Liver (tissue), 9 donors: Measurements from ENCODE around the gene EHD4. TPM values are rescaled to one million over a fixed set of nuclear protein-coding genes. Genes with fewer than 3 reads are reported as not detected.

ENCODE experiments used
- DNase-seq: peaks from one replicate; pipeline ENCODE4 v3.0.0-alpha.2; 2017; ENCODE audit warnings: low spot score
- H3K27ac ChIP-seq, 2 donors: one replicate each; pipeline ENCODE4 v1.7.0; 2013; ENCODE audit warnings: inconsistent platforms in 2 of 2, low read length in 2 of 2, control low read depth in 1 of 2, low read depth in 1 of 2, mild to moderate bottlenecking in 1 of 2
- H3K27me3 ChIP-seq, 4 donors: one replicate each; pipeline versions ENCODE4 v1.6.1 to v1.7.0; 2013; ENCODE audit warnings: low read length in 3 of 4, inconsistent platforms in 1 of 4, mild to moderate bottlenecking in 1 of 4, moderate library complexity in 1 of 4; ENCODE audit not compliant: control insufficient read depth in 4 of 4, insufficient read depth in 4 of 4
- H3K36me3 ChIP-seq, 4 donors: one replicate each; pipeline versions ENCODE4 v1.6.1 to v1.7.0; 2013; ENCODE audit warnings: low read length in 3 of 4, mild to moderate bottlenecking in 3 of 4, low read depth in 1 of 4, moderate library complexity in 1 of 4; ENCODE audit not compliant: control insufficient read depth in 4 of 4, insufficient read depth in 3 of 4
- H3K4me1 ChIP-seq, 4 donors: one replicate each; pipeline versions ENCODE4 v1.6.1 to v1.7.0; 2013; ENCODE audit warnings: low read length in 3 of 4, mild to moderate bottlenecking in 3 of 4, moderate library complexity in 1 of 4; ENCODE audit not compliant: control insufficient read depth in 4 of 4, insufficient read depth in 4 of 4
- H3K4me3 ChIP-seq, 3 donors: one replicate each; pipeline versions ENCODE4 v1.6.1 to v1.7.0; 2013; ENCODE audit warnings: low read length in 3 of 3, control low read depth in 1 of 3, low read depth in 1 of 3, mild to moderate bottlenecking in 1 of 3
- H3K9ac ChIP-seq, 2 donors: one replicate each; pipeline ENCODE4 v1.7.0; 2013; ENCODE audit warnings: low read length in 2 of 2, mild to moderate bottlenecking in 2 of 2, moderate library complexity in 2 of 2, control low read depth in 1 of 2, low read depth in 1 of 2
- H3K9me3 ChIP-seq, 4 donors: one replicate each; pipeline versions ENCODE4 v1.6.1 to v1.7.0; 2013; ENCODE audit warnings: low read length in 3 of 4; ENCODE audit not compliant: control insufficient read depth in 4 of 4
- EGR1 ChIP-seq, 2 donors: IDR thresholded peaks; 2 replicates each; pipeline ENCODE4 v1.6.1; 2016 to 2018; ENCODE audit warnings: antibody characterized with exemption in 2 of 2, low read depth in 2 of 2
- FOXA1 ChIP-seq: IDR thresholded peaks from 2 replicates; pipeline ENCODE4 v1.6.1; 2016; ENCODE audit warnings: antibody characterized with exemption
- FOXA2 ChIP-seq: IDR thresholded peaks from 2 replicates; pipeline ENCODE4 v1.6.1; 2016; ENCODE audit warnings: antibody characterized with exemption
- GABPA ChIP-seq, 2 donors: IDR thresholded peaks in 1 of 2; conservative IDR thresholded peaks in 1 of 2; 2 replicates each; pipeline ENCODE4 v1.6.1; 2016; ENCODE audit warnings: antibody characterized with exemption in 2 of 2, mild to moderate bottlenecking in 1 of 2, moderate library complexity in 1 of 2
- HNF4A ChIP-seq, 2 donors: conservative IDR thresholded peaks; 2 replicates each; pipeline ENCODE4 v1.6.1; 2016; ENCODE audit warnings: antibody characterized with exemption in 2 of 2, mild to moderate bottlenecking in 2 of 2
- HNF4G ChIP-seq: IDR thresholded peaks from 2 replicates; pipeline ENCODE4 v1.6.1; 2016; ENCODE audit warnings: antibody characterized with exemption
- JUND ChIP-seq, 2 donors: IDR thresholded peaks; 2 replicates each; pipeline ENCODE4 v1.6.1; 2016; ENCODE audit warnings: antibody characterized with exemption in 2 of 2
- MAX ChIP-seq: IDR thresholded peaks from 2 replicates; pipeline ENCODE4 v1.6.1; 2016; ENCODE audit warnings: antibody characterized with exemption
- NR2F2 ChIP-seq: IDR thresholded peaks from 2 replicates; pipeline ENCODE4 v1.6.1; 2016; ENCODE audit warnings: antibody characterized with exemption
- RAD21 ChIP-seq, 2 donors: IDR thresholded peaks; 2 replicates each; pipeline ENCODE4 v1.6.1; 2016; ENCODE audit warnings: antibody characterized with exemption in 2 of 2, mild to moderate bottlenecking in 2 of 2
- RXRA ChIP-seq, 2 donors: IDR thresholded peaks; 2 replicates each; pipeline ENCODE4 v1.6.1; 2017 to 2018; ENCODE audit warnings: antibody characterized with exemption in 2 of 2, mild to moderate bottlenecking in 1 of 2
- SP1 ChIP-seq: IDR thresholded peaks from 2 replicates; pipeline ENCODE4 v1.6.1; 2018; ENCODE audit warnings: antibody characterized with exemption, mild to moderate bottlenecking
- TAF1 ChIP-seq: conservative IDR thresholded peaks from 2 replicates; pipeline ENCODE4 v1.6.1; 2016; ENCODE audit warnings: antibody characterized with exemption, mild to moderate bottlenecking
- YY1 ChIP-seq: IDR thresholded peaks from 2 replicates; pipeline ENCODE4 v1.6.1; 2016; ENCODE audit warnings: antibody characterized with exemption, mild to moderate bottlenecking
- ZBTB33 ChIP-seq: IDR thresholded peaks from 2 replicates; pipeline ENCODE4 v1.6.1; 2016; ENCODE audit warnings: antibody characterized with exemption
- WGBS: extraction: QIAGEN DNeasy Blood & Tissue Kit; methylation state at CpG from one replicate; pipeline ENCODE4 v1.1.7; 2013; 5-methylcytosine and 5-hydroxymethylcytosine counted together
- polyA plus RNA-seq, 2 donors: library from polyadenylated mRNA; stranded (reverse) in 1 of 2; unstranded in 1 of 2; fragments of 200-250 nt in 1 of 2; fragments of >200 nt in 1 of 2; fragmentation: Nextera tagmentation in 1 of 2; extraction: Ambion mirVana in 1 of 2; gene quantifications; one replicate each; pipeline versions ENCODE4 v1.2.1 to v1.2.3, GENCODE V29; 2013 to 2015
- total RNA-seq, 2 donors: library from RNA; depleted of rRNA; stranded (reverse); fragments of >200 nt; gene quantifications; one replicate each; pipeline ENCODE4 v1.2.3, GENCODE V29; 2014
- TF ChIP-seq, protein P1 (sequence below): IDR thresholded peaks from 2 replicates; pipeline ENCODE4 v1.6.1; 2016; ENCODE audit warnings: antibody characterized with exemption, mild to moderate bottlenecking
- TF ChIP-seq, protein P2 (sequence below): fragments of 150-350 bp; IDR thresholded peaks from 2 replicates; pipeline ENCODE4 v1.5.1; 2017; ENCODE audit warnings: improper control_type of control experiment, low read depth, low read length; ENCODE audit not compliant: missing input control
- TF ChIP-seq, protein P3 (sequence below): IDR thresholded peaks from 2 replicates; pipeline ENCODE4 v1.6.1; 2016; ENCODE audit warnings: antibody characterized with exemption
- donor health status: healthy.
- donor health status: healthy.
- donor health status: healthy.
- donor health status: healthy.
- donor health status: healthy.

Gene EHD4
- total and polyA plus RNA-seq, 4 donors: 3.3 to 10.0 (median 6.2) TPM

DNA sequence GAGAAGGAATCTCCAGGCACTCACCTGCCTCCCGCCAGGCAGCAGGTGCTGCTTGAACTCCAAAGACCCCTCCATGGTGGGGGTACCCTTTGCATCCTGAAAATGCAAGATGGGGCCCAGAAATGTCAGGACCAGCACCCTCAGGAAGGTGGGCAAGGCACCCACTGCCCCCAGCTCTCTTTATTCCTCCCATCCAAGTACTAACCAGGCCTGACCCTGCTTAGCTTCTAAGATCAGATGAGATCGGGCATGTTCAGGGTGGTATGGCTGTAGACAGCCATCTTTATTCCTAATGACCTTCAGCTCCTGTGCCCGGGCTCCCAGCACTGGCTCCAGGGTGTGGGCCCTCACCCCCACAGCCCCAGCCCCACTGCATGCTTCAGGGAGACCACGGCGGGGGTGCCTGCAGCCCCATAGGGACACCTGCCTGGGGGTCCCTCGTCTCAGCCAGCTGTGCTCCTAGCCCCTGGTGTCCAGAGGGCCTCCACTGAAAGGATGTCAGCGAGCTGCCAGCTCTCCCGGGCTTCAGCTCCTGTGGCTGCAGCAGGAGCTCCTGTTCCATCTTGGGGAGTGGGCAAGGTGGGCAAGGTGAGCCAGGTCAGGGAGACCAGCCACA, 120.5 kb downstream of the EHD4 start (continued):
- TF ChIP-seq FOXA2: no peak
- no peak for TF ChIP-seq JUND (IDR thresholded peaks at IDR 0.05)
- no peak for TF ChIP-seq NR2F2
- no peak for TF ChIP-seq SP1
- TF ChIP-seq MAX: no peak

DNA sequence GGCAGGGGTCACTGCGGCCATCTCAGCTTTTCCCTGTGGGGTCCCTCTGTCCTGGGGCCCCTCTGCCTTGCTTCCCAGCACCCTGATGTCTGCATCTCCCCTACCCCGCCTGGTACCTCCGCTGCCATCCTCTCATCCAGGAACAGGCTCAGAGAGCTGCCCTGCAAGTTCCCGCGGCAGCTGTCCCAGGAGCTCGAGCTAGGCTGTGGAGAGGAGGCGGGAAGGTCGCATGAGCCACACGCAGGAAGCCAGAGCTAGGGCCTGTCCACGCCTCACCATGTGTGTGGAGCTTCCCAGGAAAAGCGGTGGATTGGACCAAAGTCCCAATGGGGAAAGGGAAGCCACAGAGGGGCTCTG, 121.2 kb downstream of the EHD4 start:
- no peak overlapping the region for H3K9ac ChIP-seq
- TF ChIP-seq SP1: no peak
- no peaks in the 10 kb centered on the region for H3K27me3 ChIP-seq
- H3K36me3 ChIP-seq: peaks cover 6 to 29% (median 18%) of the 10 kb centered on the region in 4 donors
- WGBS: 53% methylated on average over 11 of the region's 11 CpGs
- H3K4me3 ChIP-seq: no peak overlapping the region
- no peak overlapping the region for H3K27ac ChIP-seq
- no peak for DNase-seq
- no peaks in the 10 kb centered on the region for H3K4me1 ChIP-seq
- H3K9me3 ChIP-seq: no peaks in the 10 kb centered on the region

GRCh38 chr15:41850482-41851166, 121.7 kb downstream of the EHD4 start:
- no peaks in the 10 kb centered on the region for H3K27me3 ChIP-seq
- H3K4me1 ChIP-seq: no peaks in the 10 kb centered on the region
- DNase-seq: no peak

More at GRCh38 chr15:41850482-41851166, 121.7 kb downstream of the EHD4 start:
- no peaks in the 10 kb centered on the region for H3K9me3 ChIP-seq
- H3K9ac ChIP-seq: no peak overlapping the region
- WGBS: 83% methylated on average over 16 of the region's 16 CpGs
- no peak overlapping the region for H3K4me3 ChIP-seq
- H3K27ac ChIP-seq: no peak overlapping the region
- TF ChIP-seq JUND (IDR thresholded peaks at IDR 0.05): no peak
- no peak for TF ChIP-seq TAF1
- no peak for TF ChIP-seq ZBTB33
- no peak for TF ChIP-seq YY1
- no peak for TF ChIP-seq RXRA (IDR thresholded peaks at IDR 0.05)
- no peak for TF ChIP-seq MAX
- no peak for TF ChIP-seq SP1
- TF ChIP-seq, protein P1, sequence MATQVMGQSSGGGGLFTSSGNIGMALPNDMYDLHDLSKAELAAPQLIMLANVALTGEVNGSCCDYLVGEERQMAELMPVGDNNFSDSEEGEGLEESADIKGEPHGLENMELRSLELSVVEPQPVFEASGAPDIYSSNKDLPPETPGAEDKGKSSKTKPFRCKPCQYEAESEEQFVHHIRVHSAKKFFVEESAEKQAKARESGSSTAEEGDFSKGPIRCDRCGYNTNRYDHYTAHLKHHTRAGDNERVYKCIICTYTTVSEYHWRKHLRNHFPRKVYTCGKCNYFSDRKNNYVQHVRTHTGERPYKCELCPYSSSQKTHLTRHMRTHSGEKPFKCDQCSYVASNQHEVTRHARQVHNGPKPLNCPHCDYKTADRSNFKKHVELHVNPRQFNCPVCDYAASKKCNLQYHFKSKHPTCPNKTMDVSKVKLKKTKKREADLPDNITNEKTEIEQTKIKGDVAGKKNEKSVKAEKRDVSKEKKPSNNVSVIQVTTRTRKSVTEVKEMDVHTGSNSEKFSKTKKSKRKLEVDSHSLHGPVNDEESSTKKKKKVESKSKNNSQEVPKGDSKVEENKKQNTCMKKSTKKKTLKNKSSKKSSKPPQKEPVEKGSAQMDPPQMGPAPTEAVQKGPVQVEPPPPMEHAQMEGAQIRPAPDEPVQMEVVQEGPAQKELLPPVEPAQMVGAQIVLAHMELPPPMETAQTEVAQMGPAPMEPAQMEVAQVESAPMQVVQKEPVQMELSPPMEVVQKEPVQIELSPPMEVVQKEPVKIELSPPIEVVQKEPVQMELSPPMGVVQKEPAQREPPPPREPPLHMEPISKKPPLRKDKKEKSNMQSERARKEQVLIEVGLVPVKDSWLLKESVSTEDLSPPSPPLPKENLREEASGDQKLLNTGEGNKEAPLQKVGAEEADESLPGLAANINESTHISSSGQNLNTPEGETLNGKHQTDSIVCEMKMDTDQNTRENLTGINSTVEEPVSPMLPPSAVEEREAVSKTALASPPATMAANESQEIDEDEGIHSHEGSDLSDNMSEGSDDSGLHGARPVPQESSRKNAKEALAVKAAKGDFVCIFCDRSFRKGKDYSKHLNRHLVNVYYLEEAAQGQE: no peak
- TF ChIP-seq, protein P2, sequence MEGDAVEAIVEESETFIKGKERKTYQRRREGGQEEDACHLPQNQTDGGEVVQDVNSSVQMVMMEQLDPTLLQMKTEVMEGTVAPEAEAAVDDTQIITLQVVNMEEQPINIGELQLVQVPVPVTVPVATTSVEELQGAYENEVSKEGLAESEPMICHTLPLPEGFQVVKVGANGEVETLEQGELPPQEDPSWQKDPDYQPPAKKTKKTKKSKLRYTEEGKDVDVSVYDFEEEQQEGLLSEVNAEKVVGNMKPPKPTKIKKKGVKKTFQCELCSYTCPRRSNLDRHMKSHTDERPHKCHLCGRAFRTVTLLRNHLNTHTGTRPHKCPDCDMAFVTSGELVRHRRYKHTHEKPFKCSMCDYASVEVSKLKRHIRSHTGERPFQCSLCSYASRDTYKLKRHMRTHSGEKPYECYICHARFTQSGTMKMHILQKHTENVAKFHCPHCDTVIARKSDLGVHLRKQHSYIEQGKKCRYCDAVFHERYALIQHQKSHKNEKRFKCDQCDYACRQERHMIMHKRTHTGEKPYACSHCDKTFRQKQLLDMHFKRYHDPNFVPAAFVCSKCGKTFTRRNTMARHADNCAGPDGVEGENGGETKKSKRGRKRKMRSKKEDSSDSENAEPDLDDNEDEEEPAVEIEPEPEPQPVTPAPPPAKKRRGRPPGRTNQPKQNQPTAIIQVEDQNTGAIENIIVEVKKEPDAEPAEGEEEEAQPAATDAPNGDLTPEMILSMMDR: no peak
- TF ChIP-seq FOXA2: no peak
- TF ChIP-seq HNF4A (conservative IDR thresholded peaks at IDR 0.05): no peak
- TF ChIP-seq EGR1 (IDR thresholded peaks at IDR 0.05; ENCODE audit: low read depth in 2 of 2): no peak
- no peak for TF ChIP-seq HNF4G
- no peak for TF ChIP-seq FOXA1
- TF ChIP-seq GABPA (IDR thresholded peaks at IDR 0.05 in 1 of 2, conservative IDR thresholded peaks at IDR 0.05 in 1 of 2): no peak
- TF ChIP-seq RAD21 (IDR thresholded peaks at IDR 0.05): no peak
- TF ChIP-seq, protein P3, sequence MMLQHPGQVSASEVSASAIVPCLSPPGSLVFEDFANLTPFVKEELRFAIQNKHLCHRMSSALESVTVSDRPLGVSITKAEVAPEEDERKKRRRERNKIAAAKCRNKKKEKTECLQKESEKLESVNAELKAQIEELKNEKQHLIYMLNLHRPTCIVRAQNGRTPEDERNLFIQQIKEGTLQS: no peak
- no peak for TF ChIP-seq NR2F2
- H3K36me3 ChIP-seq: peaks cover 6 to 35% (median 21%) of the 10 kb centered on the region in 4 donors
